NCI-H2081 treated with DMSO at 0.1 percent for 48 hours (cell line): ENCODE data around the gene ISG20L2.
"Not testable (repeated sequence)": the region's sequence is repeated elsewhere in the genome, so short reads cannot be mapped to it uniquely, and the experiment has no call there.

ENCODE experiments used
- DNase-seq: peaks from one replicate; lab custom pipeline; 2025; lab: John Stamatoyannopoulos, UW

Gene ISG20L2

DNA sequence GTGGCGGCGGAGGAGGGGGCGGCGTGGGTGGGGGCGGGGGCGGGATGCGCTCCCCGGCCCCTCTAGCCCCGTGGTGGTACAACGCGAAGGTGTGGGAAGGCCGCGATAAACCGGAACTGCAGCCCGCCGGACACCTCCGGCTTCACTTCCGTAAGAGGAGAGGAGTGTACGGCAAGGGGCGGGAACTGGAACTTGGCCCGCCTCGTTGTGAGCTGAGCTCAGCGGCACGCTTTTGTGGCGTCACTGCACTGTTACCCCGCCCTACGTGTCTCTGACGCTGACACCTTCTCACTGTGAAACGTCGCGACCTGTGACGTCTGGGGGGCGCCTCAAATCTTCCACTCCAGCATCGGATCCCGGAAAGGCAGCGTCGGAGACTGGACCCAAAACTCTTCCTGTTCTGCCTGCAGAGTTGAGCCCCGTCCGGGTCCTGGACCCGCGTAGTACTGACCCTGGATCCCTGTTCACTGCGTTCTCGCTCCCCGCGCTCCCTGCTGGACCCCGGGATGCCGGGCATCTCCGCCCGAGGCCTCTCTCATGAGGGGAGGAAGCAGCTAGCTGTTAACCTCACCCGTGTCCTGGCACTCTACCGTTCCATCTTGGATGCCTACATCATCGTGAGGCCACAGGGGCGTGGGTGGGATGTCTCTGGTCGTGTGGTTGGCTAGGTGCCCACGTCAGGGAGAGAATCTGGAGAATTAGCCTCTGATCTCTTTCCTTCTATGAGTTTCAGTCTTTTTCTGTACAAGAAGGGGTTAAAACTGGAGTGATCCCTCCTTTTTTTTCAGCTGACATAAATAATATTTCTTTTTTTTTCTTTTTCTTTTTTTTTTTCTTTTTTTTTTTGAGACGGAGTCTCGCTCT is at the start of gene ISG20L2:
TSS of gene ISG20L2 (minus strand) at position 168 of the 864 bp plus-strand sequence. CDS start 1,114 bp downstream, outside the sequence.
- peak; percentile 98 for DNase-seq

DNA sequence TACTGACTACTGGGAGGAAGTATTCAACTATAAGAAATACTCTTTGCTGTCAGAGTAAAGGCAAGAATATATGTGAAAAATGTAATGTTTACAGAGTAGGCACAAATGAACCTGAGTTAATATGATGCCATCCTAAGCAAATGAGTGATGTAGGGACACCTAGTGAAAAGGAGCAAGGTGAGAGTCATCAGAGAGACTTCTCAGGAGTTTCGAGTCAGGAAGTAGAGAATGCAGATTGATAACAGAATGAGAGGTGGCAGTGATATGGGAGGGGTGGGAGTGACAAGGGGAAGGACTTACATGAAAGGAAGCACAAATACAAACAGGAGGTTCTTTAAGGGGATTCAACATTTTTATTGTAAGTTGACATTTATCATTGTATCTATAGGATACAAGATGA is 49.0 kb upstream of the ISG20L2 start:
- no peak for DNase-seq

- no peak for DNase-seq
Observed at GRCh38 chr1:156776942-156777341, 48.4 kb upstream of the ISG20L2 start.

- no peak for DNase-seq
Observed at GRCh38 chr1:156775799-156776198, 47.2 kb upstream of the ISG20L2 start.

DNA sequence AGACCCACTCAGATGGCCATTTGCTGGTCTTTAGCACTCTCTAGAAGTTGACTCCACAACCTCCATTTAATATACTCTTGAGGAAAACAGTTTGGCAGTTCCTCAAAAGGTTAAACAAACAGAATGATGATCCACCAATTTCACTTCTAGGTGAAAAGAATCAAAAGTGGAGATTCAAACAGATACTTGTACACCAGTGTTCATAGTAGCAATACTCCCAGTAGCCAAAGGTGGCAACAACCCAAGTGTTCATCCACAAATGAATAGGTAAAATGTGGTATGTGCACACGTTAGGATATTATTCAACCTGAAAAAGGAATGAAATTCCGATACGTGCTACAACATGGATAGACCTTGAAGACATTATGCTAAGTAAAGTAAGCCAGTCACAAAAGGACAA is 45.0 kb upstream of the ISG20L2 start:
- no peak for DNase-seq

- DNase-seq: no peak
Observed at GRCh38 chr1:156772728-156773497, 44.3 kb upstream of the ISG20L2 start.

GRCh38 chr1:156772222-156772621 is 43.7 kb upstream of the ISG20L2 start:
- DNase-seq: no peak

DNA sequence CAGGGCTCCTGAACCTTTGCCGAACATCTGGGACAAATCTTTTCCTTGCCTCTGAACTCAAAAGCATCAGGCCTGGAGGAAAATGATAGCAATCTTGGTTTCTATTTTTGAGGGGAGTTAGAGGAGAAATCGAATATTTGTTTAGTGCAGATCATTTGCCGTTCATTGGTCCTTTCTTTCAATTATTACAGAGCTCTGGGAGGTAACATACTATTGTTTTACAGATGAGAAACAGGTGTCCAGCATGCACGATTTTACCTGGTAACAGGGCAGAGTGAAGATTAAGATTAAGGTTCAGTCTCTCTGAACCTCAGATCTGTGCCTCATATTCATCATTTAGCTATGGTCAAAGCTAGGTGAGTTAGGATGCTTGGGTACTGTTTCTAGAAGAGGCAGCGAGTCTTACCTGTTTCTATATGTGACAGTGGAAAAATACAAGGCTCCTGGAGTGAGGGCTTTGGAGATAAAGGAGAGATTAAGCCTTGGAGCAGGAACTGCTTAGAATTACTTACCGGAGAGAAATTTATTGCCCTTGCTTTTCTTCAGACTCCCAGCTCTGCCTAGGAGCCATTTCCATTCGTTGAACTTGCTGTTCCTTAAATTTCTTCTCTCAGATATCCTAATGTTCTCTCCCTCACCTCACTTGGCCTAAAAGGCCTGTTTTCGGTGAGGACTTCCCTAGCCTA is 40.2 kb upstream of the ISG20L2 start:
- no peak for DNase-seq

DNA sequence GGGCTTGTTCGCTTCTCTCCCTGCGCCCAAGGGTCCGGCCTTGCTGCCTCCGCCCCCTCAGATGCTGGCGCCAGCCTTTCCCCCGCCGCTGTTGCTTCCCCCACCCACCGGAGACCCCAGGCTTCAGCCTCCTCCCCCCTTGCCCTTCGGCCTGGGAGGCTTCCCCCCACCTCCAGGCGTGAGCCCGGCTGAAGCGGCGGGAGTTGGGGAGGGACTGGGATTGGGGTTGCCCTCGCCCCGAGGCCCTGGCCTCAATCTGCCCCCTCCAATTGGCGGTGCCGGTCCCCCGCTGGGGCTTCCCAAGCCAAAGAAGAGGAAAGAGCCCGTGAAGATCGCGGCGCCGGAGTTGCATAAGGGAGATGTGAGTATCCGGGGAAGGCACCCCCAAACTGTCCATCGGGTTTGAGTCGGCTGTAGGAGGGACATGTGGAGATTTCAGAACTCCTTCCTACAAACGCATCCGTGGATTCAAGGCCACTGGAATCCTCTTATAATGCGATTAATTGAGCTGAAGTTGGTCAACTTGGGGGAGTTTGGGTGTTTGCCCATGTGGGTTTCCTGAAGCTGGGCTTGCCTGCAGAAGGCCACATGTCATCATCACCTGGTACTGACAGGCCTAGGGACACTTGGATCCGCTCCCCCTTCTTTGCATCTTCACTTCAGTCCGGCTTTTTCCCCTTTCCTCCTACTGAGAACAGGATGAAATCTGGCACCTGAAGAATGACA is 39.5 kb upstream of the ISG20L2 start:
- DNase-seq: no peak

DNA sequence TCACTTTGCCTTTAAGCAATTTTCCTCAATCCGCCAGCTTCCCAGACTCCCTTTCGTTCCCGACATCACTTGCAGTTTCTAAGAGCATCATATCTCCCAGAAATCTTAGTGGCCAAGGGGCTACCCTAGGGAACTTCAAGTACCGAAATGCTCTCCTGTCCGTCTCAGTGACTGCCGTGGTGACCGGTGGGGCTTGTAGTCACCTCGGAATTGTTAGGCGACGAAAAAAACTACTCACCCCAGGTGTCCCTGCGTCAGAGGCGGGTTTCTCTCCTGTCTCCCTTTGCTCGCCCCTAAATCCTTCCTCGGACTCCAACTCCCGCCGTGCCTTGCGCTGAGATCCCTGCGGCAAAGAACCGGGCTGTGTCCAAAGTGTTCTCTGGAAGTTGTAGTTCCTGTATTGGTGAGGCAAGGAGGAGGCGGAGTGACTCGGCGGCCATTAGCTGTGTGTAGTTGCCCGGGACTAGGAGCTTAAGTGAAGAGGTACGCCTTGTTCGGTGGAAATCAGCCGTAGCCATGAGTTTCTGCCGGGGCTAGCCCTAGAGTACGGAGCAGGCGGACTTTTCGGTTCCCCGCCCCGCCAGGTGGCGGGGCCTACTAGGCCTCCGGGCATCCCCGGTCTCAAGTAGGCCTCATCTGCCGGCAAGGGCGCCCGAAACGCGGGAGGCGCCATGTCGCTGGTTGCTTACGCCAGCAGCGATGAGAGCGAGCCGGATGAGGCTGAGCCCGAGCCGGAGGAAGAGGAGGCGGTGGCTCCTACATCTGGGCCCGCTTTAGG is 38.7 kb upstream of the ISG20L2 start, which contains the start of gene PRCC:
TSS of gene PRCC (plus strand) at position 435 of the 778 bp plus-strand sequence. CDS start at position 672, 237 bp downstream.
- DNase-seq: peak; percentile 100

DNA sequence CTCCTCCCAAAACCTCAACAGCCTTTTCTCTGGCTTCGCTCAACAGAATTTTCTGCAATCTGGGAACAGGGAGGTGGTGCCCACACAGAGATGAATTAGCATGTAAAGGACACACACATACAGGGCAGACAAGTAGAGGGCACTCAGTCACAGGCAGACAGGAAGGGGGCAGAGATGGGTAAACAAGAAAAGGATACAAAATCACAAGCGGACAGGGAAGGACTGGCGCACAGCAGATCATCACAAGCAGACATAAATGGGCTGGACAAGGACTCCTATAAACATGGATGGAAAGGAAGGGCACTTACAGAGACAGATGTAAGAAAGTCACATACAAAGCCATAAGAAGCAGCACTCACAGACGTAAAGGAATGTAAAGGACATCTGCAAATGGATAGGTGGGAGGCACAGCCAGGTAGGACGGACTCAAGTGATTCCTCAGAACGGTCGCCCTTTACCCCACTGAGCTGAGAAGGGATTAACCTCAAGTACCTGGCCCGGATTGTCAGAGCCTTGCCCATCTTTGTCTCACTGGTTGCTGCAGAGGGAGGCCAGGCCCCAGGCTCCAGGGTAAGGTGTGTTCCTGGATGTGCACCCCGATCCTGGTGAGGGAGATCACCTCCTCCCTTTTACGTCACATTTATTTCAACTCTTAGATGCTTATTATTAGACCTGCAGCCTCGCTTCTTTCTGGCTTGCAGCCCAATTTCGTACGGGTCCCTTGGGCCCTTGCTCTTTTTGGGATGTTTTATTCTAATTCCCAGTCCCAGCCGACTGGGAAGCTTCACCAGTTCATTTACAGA is 37.9 kb upstream of the ISG20L2 start:
- no peak for DNase-seq

DNA sequence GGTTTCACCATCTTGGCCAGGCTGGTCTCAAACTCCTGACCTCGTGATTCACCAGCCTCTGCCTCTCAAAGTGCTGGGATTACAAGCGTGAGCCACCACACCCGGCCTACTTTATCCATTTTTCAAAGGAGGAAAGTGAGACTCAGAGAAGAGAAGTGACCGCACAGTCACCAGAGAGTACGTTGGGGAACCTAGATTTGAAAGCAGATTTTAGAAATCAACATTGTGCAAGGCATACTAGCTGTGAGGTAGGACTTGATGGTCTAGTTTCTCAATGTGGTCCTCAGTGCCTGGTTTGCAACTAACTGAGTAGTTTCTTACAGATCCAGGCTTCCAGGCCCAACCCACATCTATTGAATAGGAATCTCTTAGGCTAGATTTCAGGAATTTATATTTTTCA is 37.1 kb upstream of the ISG20L2 start:
- DNase-seq: no peak

- DNase-seq: not testable (repeated sequence)
Observed at GRCh38 chr1:156765136-156765535, 36.6 kb upstream of the ISG20L2 start.

GRCh38 chr1:156760796-156761104 is 32.2 kb upstream of the ISG20L2 start:
- no peak for DNase-seq

DNA sequence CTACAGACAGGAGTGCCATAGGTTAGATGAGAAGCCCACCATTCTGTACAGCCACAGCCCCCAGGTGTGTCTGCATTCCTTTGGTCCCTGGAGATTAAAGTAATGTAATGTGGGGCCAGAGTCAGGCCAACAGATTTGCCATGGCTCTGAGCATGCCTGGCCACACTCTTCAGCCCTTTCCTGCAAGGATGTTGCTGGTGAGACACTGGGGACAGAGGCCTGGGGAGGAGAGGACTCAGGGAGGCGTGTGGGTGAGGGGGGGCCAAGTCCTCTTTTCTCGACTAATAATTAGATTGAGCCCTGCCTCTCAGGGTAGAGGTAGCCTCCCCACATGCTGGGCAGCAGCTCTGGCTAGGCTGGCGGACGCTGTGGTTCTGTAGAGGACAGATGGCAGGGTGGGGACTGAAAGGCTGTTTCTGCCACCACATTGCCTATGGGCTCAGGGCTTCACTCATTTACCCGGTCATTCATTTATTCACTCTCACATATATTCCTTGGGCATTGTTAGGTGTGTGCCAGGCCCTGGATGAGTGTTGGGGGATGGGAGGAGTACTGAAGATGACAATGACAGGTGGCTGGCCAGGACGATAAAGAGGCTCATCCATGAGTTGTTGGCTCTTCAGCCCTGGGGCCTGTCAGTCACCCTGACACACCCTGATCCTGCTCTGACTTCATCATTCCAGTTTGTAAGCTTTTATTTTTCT is 31.7 kb upstream of the ISG20L2 start:
- no peak for DNase-seq

DNA sequence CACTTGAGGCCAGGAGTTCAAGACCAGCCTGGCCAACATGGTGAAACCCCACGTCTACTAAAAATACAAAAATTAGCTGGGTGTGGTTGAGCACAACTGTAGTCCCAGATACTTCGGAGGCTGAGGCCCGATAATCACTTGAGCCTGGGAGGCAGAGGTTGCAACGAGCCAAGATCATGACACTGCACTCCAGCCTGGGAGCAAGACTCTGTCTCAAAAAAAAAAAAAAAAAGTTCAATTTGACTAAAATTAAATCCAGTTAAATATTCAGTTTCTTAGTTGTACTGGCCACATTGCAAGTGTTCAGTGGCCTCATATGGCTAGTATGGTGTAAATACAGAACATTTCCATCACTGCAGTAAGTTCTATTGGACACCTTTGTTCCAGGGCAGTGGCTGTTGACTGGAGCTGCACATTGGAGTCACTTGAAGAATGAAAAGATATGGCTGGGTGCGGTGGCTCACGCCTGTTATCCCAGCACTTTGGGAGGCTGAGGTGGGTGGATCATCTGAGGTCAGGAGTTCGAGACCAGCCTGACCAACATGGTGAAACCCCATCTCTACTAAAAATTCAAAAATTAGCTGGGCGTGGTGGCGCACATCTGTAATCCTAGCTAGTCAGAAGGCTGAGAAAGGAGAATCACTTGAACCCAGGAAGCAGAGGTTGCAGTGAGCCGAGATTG is 29.1 kb upstream of the ISG20L2 start:
- not testable (repeated sequence) for DNase-seq

DNA sequence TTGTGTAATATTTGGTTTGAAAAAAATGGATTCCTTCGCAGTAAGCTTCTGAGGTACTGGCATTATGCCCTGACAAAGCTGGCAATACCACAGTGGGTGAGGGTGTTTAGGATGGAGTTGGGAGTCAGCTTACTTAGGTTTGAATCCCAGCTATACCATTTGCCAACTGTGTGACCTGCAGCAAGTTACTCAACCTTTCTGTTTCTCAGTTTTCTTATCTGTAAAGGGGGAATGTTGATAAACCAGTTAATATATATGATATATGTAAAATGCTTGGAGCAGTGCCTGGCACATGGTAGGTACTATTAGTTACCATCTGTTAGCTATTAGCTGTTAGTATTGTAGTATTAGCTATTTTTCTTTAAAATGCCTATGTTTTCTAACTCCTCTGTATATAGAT is 27.8 kb upstream of the ISG20L2 start:
- DNase-seq: no peak

- no peak for DNase-seq
Observed at GRCh38 chr1:156755527-156755950, 27.0 kb upstream of the ISG20L2 start.

- DNase-seq: no peak
Observed at GRCh38 chr1:156754219-156754618, 25.7 kb upstream of the ISG20L2 start.
